ENCODE measurements around the gene HIC2. TPM values are rescaled to one million over a fixed set of nuclear protein-coding genes. Genes with fewer than 3 reads are reported as not detected.

The HIC2 gene
- total and polyA plus RNA-seq, 9 of the 15 experiments (the other 6 are each of a cell fraction or from before 2014, with no cell fraction given), result 1.7 to 117 (median 35.5) TPM

DNA sequence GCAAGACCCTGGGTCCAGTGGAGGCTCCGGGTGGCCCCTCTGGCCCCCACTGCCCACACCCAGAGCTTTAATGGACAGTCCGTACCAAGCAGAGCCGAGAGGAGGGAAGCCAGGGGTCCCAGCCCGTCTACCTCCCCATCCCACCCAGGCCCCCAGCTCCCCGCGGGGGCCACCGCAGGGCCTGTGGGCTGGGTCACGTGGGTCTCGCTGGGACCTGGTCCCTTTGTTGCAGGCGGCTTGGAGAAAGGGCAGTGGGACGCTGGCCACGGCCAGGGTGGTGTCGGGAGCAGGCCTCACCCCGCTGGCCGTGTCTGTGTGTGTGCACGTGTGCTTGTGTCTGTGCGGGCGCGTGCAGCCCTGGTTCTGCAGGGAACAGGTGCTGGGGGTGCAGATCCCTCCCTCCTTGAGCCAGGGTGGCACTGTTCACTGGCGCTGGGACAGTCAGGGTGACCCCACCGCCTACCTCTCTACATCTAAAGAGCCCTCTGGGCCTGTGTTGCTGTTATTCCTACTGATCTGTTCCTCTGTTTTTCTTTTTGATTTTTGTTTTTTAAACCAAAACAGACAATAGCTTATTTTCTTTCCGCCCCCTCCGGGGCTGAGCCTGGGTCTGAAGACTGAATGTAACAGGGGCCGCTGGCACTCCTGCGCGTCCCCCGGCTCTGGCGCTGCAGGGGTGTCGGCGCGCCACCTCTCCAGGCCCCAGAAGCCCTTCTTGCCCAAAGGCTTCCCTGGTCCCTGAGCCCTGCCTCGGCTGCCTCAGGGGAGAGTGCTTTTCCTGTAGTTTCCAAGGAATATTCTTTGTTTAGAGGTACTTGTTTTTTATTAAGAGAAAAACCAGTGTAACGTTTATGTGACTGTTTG, 29.9 kb downstream of the HIC2 start (continued):
- TF ChIP-seq POLR2AphosphoS5 (IDR thresholded peaks at IDR 0.05; ENCODE audit: control insufficient read depth, insufficient read depth, low read depth, low read length), result 0 out of 2 replicates have a peak, but pooled peaks have one; percentile 29
- peak; percentile 61 for TF ChIP-seq POLR2B (IDR thresholded peaks at IDR 0.05; ENCODE audit: low read depth, partially characterized antibody)
- no peak for TF ChIP-seq NCOR1 (IDR thresholded peaks at IDR 0.05)
- TF ChIP-seq TEAD4 (IDR thresholded peaks at IDR 0.05; ENCODE audit: low read length), result no peak
- 0 out of 2 replicates have a peak, but pooled peaks have one; percentile 35 for TF ChIP-seq TEAD4 (CRISPR knock-in tag; IDR thresholded peaks at IDR 0.05; ENCODE audit: borderline replicate concordance)
- TF ChIP-seq SREBF1 (IDR thresholded peaks at IDR 0.05; ENCODE audit: borderline replicate concordance, low read depth, low read length), result no peak
- TF ChIP-seq POLR2G (IDR thresholded peaks at IDR 0.05; ENCODE audit: low read depth, low read length), result peak; percentile 82
- TF ChIP-seq HMGN3 (IDR thresholded peaks at IDR 0.05; ENCODE audit: borderline replicate concordance, extremely low read depth, insufficient read length, low read depth, low read length), result peak; percentile 50
- no peak for TF ChIP-seq ZNF444 (CRISPR knock-in tag; IDR thresholded peaks at IDR 0.05)
- no peak for TF ChIP-seq TCF7L2 (IDR thresholded peaks at IDR 0.05; ENCODE audit: low read depth, low read length)
- TF ChIP-seq RFX5 (IDR thresholded peaks at IDR 0.05; ENCODE audit: low read depth, low read length), result no peak
- TF ChIP-seq MYBL2 (IDR thresholded peaks at IDR 0.05; ENCODE audit: low read depth), result no peak
- no peak for TF ChIP-seq MYBL2 (CRISPR knock-in tag; IDR thresholded peaks at IDR 0.05; ENCODE audit: borderline replicate concordance)
- TF ChIP-seq ZNF778 (CRISPR knock-in tag; IDR thresholded peaks at IDR 0.05), result no peak
- TF ChIP-seq C11orf30 (IDR thresholded peaks at IDR 0.05; ENCODE audit: low read depth), result no peak
- TF ChIP-seq SP1 (CRISPR knock-in tag; IDR thresholded peaks at IDR 0.05), result no peak
- TF ChIP-seq PCBP1 (IDR thresholded peaks at IDR 0.05; ENCODE audit: low read depth, low read length, poor library complexity, severe bottlenecking), result peak; percentile 88
- TF ChIP-seq CUX1 (CRISPR knock-in tag; IDR thresholded peaks at IDR 0.05), result no peak

Measured in K562 (cell line).